Caki2 (cell line): ENCODE data around the gene ZNF277. TPM values are rescaled to one million over a fixed set of nuclear protein-coding genes. Genes with fewer than 3 reads are reported as not detected.

Experiments
- DNase-seq: peaks from one replicate; pipeline ENCODE4 v3.0.0-alpha.2; 2015; ENCODE audit warnings: low read depth
- in situ Hi-C: cut with HindIII; loops from 2 replicates; pipeline ENCODE4 v1.10.0; 2016; ENCODE audit warnings: low sequenced_read_pairs, low pct_unique_long_range_greater_than_20kb, mixed read lengths
- total RNA-seq: library from RNA; depleted of rRNA; stranded (reverse); fragments of >200 nt; shearing (Covaris generic); gene quantifications from 2 replicates; pipeline ENCODE4 v1.2.3, GENCODE V29; 2014; ENCODE audit warnings: low replicate concordance

The ZNF277 gene
- total RNA-seq, 1 experiment from 2014 or later: 30.2 TPM

DNA sequence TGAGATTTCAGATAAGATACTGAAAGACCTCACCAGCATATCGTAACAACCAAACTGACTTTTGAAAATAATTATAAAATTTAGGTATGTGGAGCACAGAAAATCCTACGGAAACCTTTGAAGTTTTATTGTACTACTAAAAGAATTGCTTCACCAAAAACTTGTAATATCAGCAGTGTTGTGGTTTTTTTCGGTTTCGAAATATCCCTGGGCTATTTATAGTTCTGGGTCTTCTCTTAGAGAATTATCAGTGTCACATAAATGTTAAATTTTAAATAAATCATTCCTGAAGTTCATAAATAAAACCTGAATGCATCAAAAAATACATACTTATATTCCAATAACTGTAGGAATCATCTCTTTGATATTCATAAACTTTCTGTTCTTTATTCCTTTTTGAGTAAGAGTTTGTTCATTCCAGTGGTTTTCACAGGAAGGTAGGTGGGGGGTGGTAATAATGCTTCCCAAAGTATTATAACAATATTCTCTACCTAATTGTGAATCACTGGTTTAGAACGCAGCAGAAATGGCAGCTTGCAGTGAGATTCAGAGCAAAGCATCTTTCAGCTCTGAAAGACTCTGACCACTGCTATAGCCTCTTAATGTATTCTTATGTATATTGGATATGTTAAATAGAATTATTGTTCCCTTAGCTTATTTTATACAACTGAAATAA lies 60.2 kb downstream of the ZNF277 start:
- in situ Hi-C loops: no loop called here
- no peak for DNase-seq

GRCh38 chr7:112267944-112268691 lies 61.6 kb downstream of the ZNF277 start:
- in situ Hi-C loops: no loop called here
- DNase-seq: no peak

- in situ Hi-C loops: no loop called here
- no peak for DNase-seq
These were observed 64.7 kb downstream of the ZNF277 start for GRCh38 chr7:112271162-112271561.

- DNase-seq: no peak
- in situ Hi-C loops: no loop called here
These were observed 66.5 kb downstream of the ZNF277 start for GRCh38 chr7:112272921-112273561.

GRCh38 chr7:112279042-112279441 lies 72.5 kb downstream of the ZNF277 start:
- in situ Hi-C loops: no loop called here

GRCh38 chr7:112280267-112280666 lies 73.8 kb downstream of the ZNF277 start:
- DNase-seq: no peak
- in situ Hi-C loops: no loop called here

More at GRCh38 chr7:112279042-112279441, 72.5 kb downstream of the ZNF277 start:
- no peak for DNase-seq

DNA sequence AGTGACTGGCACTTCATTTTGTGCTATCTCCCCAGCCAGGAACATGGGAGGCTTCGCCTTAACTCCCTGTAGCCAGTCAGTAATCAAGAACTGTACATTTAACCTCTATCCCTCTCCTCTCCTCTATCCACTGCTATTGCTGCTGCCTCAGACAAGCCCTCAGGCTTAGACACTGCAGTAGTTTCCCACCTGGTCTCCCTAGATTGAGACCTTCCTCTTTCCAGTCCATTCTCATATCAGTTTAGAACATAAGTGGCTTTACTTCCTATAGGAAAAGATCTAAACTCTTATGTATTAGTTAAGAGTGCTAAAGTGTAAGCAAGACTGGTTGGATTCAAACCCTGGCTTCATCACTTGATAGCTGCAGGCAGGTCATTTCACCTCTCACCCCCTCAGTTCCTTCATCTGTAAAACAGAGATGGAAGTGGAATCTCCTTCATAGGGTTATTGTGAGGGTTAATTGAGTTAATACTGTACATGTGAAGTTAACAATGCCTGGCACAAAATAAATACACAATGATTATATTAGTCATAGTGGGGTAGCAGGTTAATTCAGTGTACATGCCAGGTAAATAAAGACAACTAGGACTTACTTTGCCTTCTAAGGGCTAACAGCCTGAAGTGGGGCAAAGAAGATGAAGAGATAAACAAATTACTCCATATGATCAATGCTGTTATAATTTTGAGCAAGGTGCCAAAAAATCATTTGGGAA lies 76.1 kb downstream of the ZNF277 start:
- no peak for DNase-seq
- in situ Hi-C loops: no loop called here

DNA sequence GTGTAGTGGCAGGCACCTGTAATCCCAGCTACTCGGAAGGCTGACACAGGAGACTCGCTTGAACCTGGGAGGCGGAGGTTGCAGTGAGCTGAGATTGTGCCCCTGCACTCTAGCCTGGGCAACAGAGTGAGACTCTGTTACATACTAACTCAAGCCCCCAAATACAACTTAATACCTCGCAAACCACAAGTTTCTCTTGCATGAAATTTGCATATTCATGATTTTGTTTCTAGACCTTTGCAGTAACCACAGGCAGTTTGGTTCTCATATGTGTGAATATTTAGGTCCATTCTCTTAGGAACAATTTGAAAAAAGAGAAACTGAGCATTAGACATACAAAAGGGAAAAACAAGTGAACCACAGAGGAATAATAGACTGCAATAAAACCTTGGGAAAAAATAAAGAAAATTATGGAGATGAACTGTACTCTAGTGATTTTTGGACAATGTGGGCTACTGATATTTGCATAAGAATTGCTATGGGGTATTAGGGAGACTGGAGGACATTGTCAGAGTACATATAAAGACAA lies 77.0 kb downstream of the ZNF277 start:
- no peak for DNase-seq

DNA sequence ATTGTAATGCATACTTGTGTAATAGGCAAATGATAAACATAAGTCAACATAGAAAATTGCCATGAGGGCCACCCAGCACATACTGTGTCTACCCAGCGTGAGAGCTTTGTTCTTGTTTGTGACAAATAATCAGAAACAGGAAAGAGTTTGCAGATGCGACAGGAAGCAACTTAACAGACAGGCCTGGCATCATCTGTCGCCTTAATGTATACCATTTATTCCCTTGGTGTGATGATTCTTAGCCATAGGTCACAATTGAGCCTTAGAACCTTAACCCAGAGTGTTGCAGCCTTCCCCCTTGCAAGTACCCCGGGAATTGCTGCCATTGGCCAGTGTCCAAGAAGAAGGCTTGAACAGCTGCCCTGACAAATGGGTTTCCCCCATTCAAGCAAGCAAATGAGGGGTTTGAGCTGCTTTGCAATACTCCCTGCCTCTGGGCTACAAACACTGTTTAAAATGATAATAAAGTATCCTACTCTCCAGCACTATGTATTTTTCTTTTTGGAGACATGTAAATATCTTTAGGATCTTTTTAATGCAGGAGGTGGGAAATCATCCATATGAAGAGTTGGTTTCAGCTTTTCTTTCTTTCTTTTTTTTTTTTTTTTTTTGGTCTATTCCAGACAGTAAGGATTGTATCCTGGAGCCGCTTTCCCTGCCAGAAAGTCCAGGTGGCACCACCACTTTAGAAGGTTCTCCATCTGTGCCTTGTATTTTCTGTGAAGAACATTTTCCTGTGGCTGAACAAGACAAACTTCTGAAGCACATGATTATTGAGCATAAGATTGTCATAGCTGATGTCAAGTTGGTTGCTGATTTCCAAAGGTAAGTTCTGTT lies 80.0 kb downstream of the ZNF277 start:
- in situ Hi-C loops: no loop called here
- no peak for DNase-seq

More for the DNA sequence above, 77.0 kb downstream of the ZNF277 start:
- in situ Hi-C loops: no loop called here

GRCh38 chr7:112288301-112288700 lies 81.8 kb downstream of the ZNF277 start:
- DNase-seq: no peak

GRCh38 chr7:112290065-112290464 lies 83.6 kb downstream of the ZNF277 start:
- DNase-seq: peak; percentile 12
- in situ Hi-C loops: no loop called here

More at GRCh38 chr7:112288301-112288700, 81.8 kb downstream of the ZNF277 start:
- in situ Hi-C loops: no loop called here

DNA sequence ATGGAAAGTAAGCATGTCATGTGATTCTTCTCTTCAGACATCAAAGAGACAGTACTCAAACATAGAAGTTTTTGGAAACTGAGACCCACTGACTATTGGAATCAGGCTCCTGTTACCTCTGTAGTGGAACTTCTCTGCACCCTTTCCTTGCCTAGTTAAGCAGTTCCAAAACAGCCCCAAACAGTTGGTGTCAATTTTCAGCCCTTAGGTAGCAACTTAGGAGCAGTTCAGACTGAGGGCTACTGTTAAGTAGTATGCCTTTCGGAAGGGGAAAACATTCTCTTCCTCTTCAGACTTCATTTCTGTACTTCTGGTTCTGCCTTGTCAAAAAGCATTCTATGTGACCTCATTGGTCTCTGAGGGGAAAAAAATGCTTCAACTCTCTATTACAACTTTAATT lies 85.7 kb downstream of the ZNF277 start:
- in situ Hi-C loops: no loop called here
- DNase-seq: no peak

GRCh38 chr7:112293416-112293815 lies 86.9 kb downstream of the ZNF277 start:
- in situ Hi-C loops: no loop called here
- peak; percentile 70 for DNase-seq

- in situ Hi-C loops: no loop called here
- DNase-seq: no peak
These were observed 89.9 kb downstream of the ZNF277 start for GRCh38 chr7:112296432-112296831.

DNA sequence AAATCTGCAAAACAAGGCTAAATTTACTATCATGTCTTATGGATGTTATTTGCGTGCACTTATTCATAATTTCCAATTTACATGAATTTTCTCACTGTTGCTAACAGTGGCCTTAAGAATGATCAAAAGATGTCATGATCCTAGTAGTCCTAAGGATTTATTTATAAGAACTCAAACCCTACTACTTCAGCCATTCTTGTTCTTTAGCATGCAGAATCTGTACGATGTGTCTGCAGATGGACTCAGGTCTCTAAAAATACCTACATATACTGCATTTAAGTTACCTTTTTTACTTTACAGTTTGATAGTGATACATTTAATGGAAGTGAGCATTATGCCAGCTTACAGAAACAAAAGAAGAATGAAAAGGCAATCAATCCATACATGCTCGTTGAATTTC lies 91.2 kb downstream of the ZNF277 start:
- no peak for DNase-seq
- in situ Hi-C loops: no loop called here

- no peak for DNase-seq
- in situ Hi-C loops: no loop called here
These were observed 92.1 kb downstream of the ZNF277 start for GRCh38 chr7:112298543-112299100.

GRCh38 chr7:112300072-112300471 lies 93.6 kb downstream of the ZNF277 start:
- no peak for DNase-seq
- in situ Hi-C loops: no loop called here
